GM18868 (cell line): ENCODE data around the gene MCUB.
"Not testable (repeated sequence)": the region's sequence is repeated elsewhere in the genome, so short reads cannot be mapped to it uniquely, and the experiment has no call there.

Experiments used
- ATAC-seq: cut with Tn5 transposase; IDR thresholded peaks from one replicate; pipeline ENCODE4 v1.9.1; 2021; ENCODE audit warnings: mild to moderate bottlenecking, moderate library complexity; ENCODE audit not compliant: unreplicated experiment

The MCUB gene

GRCh38 chr4:109559983-109560686, at the start of gene MCUB:
Gene MCUB (plus strand): TSS chr4:109560246. CDS start chr4:109560338, 92 bp downstream.
- ATAC-seq, result peak; percentile 91

GRCh38 chr4:109510687-109511086, 49.4 kb upstream of the MCUB start:
- ATAC-seq, result no peak

- no peak for ATAC-seq
Observed at GRCh38 chr4:109511414-109511813, 48.6 kb upstream of the MCUB start.

GRCh38 chr4:109513368-109513767, 46.7 kb upstream of the MCUB start:
- ATAC-seq, result not testable (repeated sequence)

- no peak for ATAC-seq
Observed at GRCh38 chr4:109532182-109532581, 27.9 kb upstream of the MCUB start.

GRCh38 chr4:109545401-109545800, 14.6 kb upstream of the MCUB start:
- ATAC-seq, result no peak

- ATAC-seq, result no peak
Observed at GRCh38 chr4:109547394-109547793, 12.7 kb upstream of the MCUB start.

GRCh38 chr4:109548655-109549054, 11.4 kb upstream of the MCUB start:
- ATAC-seq, result no peak

- no peak for ATAC-seq
Observed at GRCh38 chr4:109552237-109552636, 7.8 kb upstream of the MCUB start.

GRCh38 chr4:109553130-109553529, 6.9 kb upstream of the MCUB start:
- no peak for ATAC-seq

- ATAC-seq, result no peak
Observed at GRCh38 chr4:109554971-109555370, 5.1 kb upstream of the MCUB start.

GRCh38 chr4:109557433-109557832, 2.6 kb upstream of the MCUB start:
- no peak for ATAC-seq

- ATAC-seq, result not testable (repeated sequence)
Observed at GRCh38 chr4:109558095-109558494, 2.0 kb upstream of the MCUB start.

GRCh38 chr4:109559625-109559982, 442 bp upstream of the MCUB start:
- peak; percentile 18 for ATAC-seq

GRCh38 chr4:109560687-109561461, 828 bp downstream of the MCUB start:
- ATAC-seq, result peak; percentile 68

- ATAC-seq, result no peak
Observed at GRCh38 chr4:109562457-109563239, 2.6 kb downstream of the MCUB start.

- no peak for ATAC-seq
Observed at GRCh38 chr4:109571494-109571893, 11.4 kb downstream of the MCUB start.

- ATAC-seq, result no peak
Observed at GRCh38 chr4:109572154-109572553, 12.1 kb downstream of the MCUB start.

- ATAC-seq, result no peak
Observed at GRCh38 chr4:109574443-109574850, 14.4 kb downstream of the MCUB start.

GRCh38 chr4:109574931-109575804, 15.1 kb downstream of the MCUB start:
- ATAC-seq, result no peak

GRCh38 chr4:109576462-109576861, 16.4 kb downstream of the MCUB start:
- ATAC-seq, result no peak
